ENCODE data around the gene FOXC1.

Gene FOXC1

GRCh38 chr6:1607516-1608221 is 2.0 kb upstream of the FOXC1 start:
- no peak overlapping the region; the same call in 1 of the 2 replicates for H3K27ac ChIP-seq (ENCODE audit: low read depth, low read length)
- under 1% methylated on average over 32 of the region's 32 CpGs for WGBS
- peaks cover 99% of the 10 kb centered on the region for H3K27me3 ChIP-seq (ENCODE audit: insufficient read depth, low read length)
- no peak overlapping the region for H3K9ac ChIP-seq (ENCODE audit: low read depth, low read length)
- no peaks in the 10 kb centered on the region for H3K36me3 ChIP-seq (ENCODE audit: insufficient read depth, low read length)
- H3K4me1 ChIP-seq (ENCODE audit: insufficient read depth, low read length): peaks cover 23% of the 10 kb centered on the region
- no peaks in the 10 kb centered on the region for H3K9me3 ChIP-seq (ENCODE audit: insufficient read depth, low read depth, low read length)
- peak overlapping the region; percentile 43 for H3K4me3 ChIP-seq (ENCODE audit: low read length)

GRCh38 chr6:1608222-1609040 is 1.3 kb upstream of the FOXC1 start:
- Histone ChIP-seq H3K4me3 (ENCODE audit: low read length) (peak overlapping the region; percentile 43), H3K27ac (ENCODE audit: low read depth, low read length) (no peak overlapping the region), H3K9ac (ENCODE audit: low read depth, low read length) (no peak overlapping the region), H3K4me1 (ENCODE audit: insufficient read depth, low read length) (peaks cover 23% of the 10 kb centered on the region), H3K27me3 (ENCODE audit: insufficient read depth, low read length) (peaks cover 99% of the 10 kb centered on the region), H3K36me3 (ENCODE audit: insufficient read depth, low read length) (no peaks in the 10 kb centered on the region), H3K9me3 (ENCODE audit: insufficient read depth, low read depth, low read length) (no peaks in the 10 kb centered on the region)
- WGBS: 2% methylated on average over 59 of the region's 59 CpGs

- H3K9me3 ChIP-seq (ENCODE audit: insufficient read depth, low read depth, low read length): no peaks in the 10 kb centered on the region
- no peak overlapping the region for H3K27ac ChIP-seq (ENCODE audit: low read depth, low read length)
- WGBS: 1% methylated on average over 58 of the region's 58 CpGs
- peaks cover 23% of the 10 kb centered on the region for H3K4me1 ChIP-seq (ENCODE audit: insufficient read depth, low read length)
- H3K9ac ChIP-seq (ENCODE audit: low read depth, low read length): no peak overlapping the region
- H3K4me3 ChIP-seq (ENCODE audit: low read length): peak overlapping the region; percentile 50
- H3K36me3 ChIP-seq (ENCODE audit: insufficient read depth, low read length): no peaks in the 10 kb centered on the region
- H3K27me3 ChIP-seq (ENCODE audit: insufficient read depth, low read length): peaks cover 99% of the 10 kb centered on the region
Observed at GRCh38 chr6:1609041-1609647, 571 bp upstream of the FOXC1 start.

- WGBS: 1% methylated on average over 101 of the region's 101 CpGs
- no peaks in the 10 kb centered on the region for H3K9me3 ChIP-seq (ENCODE audit: insufficient read depth, low read depth, low read length)
- no peak overlapping the region for H3K9ac ChIP-seq (ENCODE audit: low read depth, low read length)
- no peaks in the 10 kb centered on the region for H3K36me3 ChIP-seq (ENCODE audit: insufficient read depth, low read length)
- peaks cover 99% of the 10 kb centered on the region for H3K27me3 ChIP-seq (ENCODE audit: insufficient read depth, low read length)
- H3K4me1 ChIP-seq (ENCODE audit: insufficient read depth, low read length): peaks cover 21% of the 10 kb centered on the region
- H3K4me3 ChIP-seq (ENCODE audit: low read length): peak overlapping the region; percentile 45
- H3K27ac ChIP-seq (ENCODE audit: low read depth, low read length): no peak overlapping the region
Observed at GRCh38 chr6:1610497-1611321, 994 bp downstream of the FOXC1 start.

- no peaks in the 10 kb centered on the region for H3K36me3 ChIP-seq (ENCODE audit: insufficient read depth, low read length)
- peaks cover 15% of the 10 kb centered on the region for H3K4me1 ChIP-seq (ENCODE audit: insufficient read depth, low read length)
- no peaks in the 10 kb centered on the region for H3K9me3 ChIP-seq (ENCODE audit: insufficient read depth, low read depth, low read length)
- no peak overlapping the region for H3K9ac ChIP-seq (ENCODE audit: low read depth, low read length)
- H3K27ac ChIP-seq (ENCODE audit: low read depth, low read length): no peak overlapping the region
- under 1% methylated on average over 38 of the region's 38 CpGs for WGBS
- peak overlapping the region; percentile 23; the same call in 1 of the 2 replicates for H3K4me3 ChIP-seq (ENCODE audit: low read length)
- H3K27me3 ChIP-seq (ENCODE audit: insufficient read depth, low read length): peaks cover 99% of the 10 kb centered on the region
Observed at GRCh38 chr6:1611322-1611571, 1.5 kb downstream of the FOXC1 start.

- under 1% methylated on average over 71 of the region's 71 CpGs for WGBS
- Histone ChIP-seq H3K27ac (ENCODE audit: low read depth, low read length) (no peak overlapping the region), H3K4me1 (ENCODE audit: insufficient read depth, low read length) (peaks cover 10% of the 10 kb centered on the region), H3K9ac (ENCODE audit: low read depth, low read length) (no peak overlapping the region), H3K9me3 (ENCODE audit: insufficient read depth, low read depth, low read length) (no peaks in the 10 kb centered on the region), H3K36me3 (ENCODE audit: insufficient read depth, low read length) (no peaks in the 10 kb centered on the region), H3K4me3 (ENCODE audit: low read length) (peak overlapping the region; percentile 42; the same call in 1 of the 2 replicates), H3K27me3 (ENCODE audit: insufficient read depth, low read length) (peaks cover 99% of the 10 kb centered on the region)
Observed at GRCh38 chr6:1611572-1612298, 2.0 kb downstream of the FOXC1 start.

- no peak overlapping the region for H3K9ac ChIP-seq (ENCODE audit: low read depth, low read length)
- H3K27ac ChIP-seq (ENCODE audit: low read depth, low read length): no peak overlapping the region
- no peaks in the 10 kb centered on the region for H3K36me3 ChIP-seq (ENCODE audit: insufficient read depth, low read length)
- 26% methylated on average over 4 of the region's 10 CpGs for WGBS
- peak overlapping the region; percentile 42; the same call in 1 of the 2 replicates for H3K4me3 ChIP-seq (ENCODE audit: low read length)
- peaks cover 99% of the 10 kb centered on the region for H3K27me3 ChIP-seq (ENCODE audit: insufficient read depth, low read length)
- H3K9me3 ChIP-seq (ENCODE audit: insufficient read depth, low read depth, low read length): no peaks in the 10 kb centered on the region
- H3K4me1 ChIP-seq (ENCODE audit: insufficient read depth, low read length): 0 out of 2 replicates have a peak, but pooled peaks cover 4% of the 10 kb centered on the region
Observed at GRCh38 chr6:1612299-1612973, 2.7 kb downstream of the FOXC1 start.

- no peaks in the 10 kb centered on the region for H3K9me3 ChIP-seq (ENCODE audit: insufficient read depth, low read depth, low read length)
- peak overlapping the region; percentile 42; the same call in 1 of the 2 replicates for H3K4me3 ChIP-seq (ENCODE audit: low read length)
- H3K27me3 ChIP-seq (ENCODE audit: insufficient read depth, low read length): peaks cover 99% of the 10 kb centered on the region
- 4% methylated on average over 7 of the region's 7 CpGs for whole genome bisulfite sequencing
- H3K9ac ChIP-seq (ENCODE audit: low read depth, low read length): no peak overlapping the region
- H3K27ac ChIP-seq (ENCODE audit: low read depth, low read length): no peak overlapping the region
- H3K36me3 ChIP-seq (ENCODE audit: insufficient read depth, low read length): no peaks in the 10 kb centered on the region
- H3K4me1 ChIP-seq (ENCODE audit: insufficient read depth, low read length): 0 out of 2 replicates have a peak, but pooled peaks cover 1% of the 10 kb centered on the region
Observed at GRCh38 chr6:1612974-1613306, 3.2 kb downstream of the FOXC1 start.

- Histone ChIP-seq H3K4me1 (ENCODE audit: insufficient read depth, low read length) (no peaks in the 10 kb centered on the region), H3K27me3 (ENCODE audit: insufficient read depth, low read length) (peaks cover 99% of the 10 kb centered on the region), H3K4me3 (ENCODE audit: low read length) (peak overlapping the region; percentile 42), H3K27ac (ENCODE audit: low read depth, low read length) (no peak overlapping the region), H3K9me3 (ENCODE audit: insufficient read depth, low read depth, low read length) (no peaks in the 10 kb centered on the region), H3K36me3 (ENCODE audit: insufficient read depth, low read length) (no peaks in the 10 kb centered on the region), H3K9ac (ENCODE audit: low read depth, low read length) (no peak overlapping the region)
- 17% methylated on average over 2 of the region's 3 CpGs for WGBS
Observed at GRCh38 chr6:1613346-1613687, 3.6 kb downstream of the FOXC1 start.
